HG02981 (cell line): ENCODE data around the gene BSG.

Source experiments
- ATAC-seq: cut with Tn5 transposase; IDR thresholded peaks from one replicate; pipeline ENCODE4 v1.9.1; 2021; ENCODE audit warnings: mild to moderate bottlenecking, moderate library complexity; ENCODE audit not compliant: unreplicated experiment

The BSG gene

DNA sequence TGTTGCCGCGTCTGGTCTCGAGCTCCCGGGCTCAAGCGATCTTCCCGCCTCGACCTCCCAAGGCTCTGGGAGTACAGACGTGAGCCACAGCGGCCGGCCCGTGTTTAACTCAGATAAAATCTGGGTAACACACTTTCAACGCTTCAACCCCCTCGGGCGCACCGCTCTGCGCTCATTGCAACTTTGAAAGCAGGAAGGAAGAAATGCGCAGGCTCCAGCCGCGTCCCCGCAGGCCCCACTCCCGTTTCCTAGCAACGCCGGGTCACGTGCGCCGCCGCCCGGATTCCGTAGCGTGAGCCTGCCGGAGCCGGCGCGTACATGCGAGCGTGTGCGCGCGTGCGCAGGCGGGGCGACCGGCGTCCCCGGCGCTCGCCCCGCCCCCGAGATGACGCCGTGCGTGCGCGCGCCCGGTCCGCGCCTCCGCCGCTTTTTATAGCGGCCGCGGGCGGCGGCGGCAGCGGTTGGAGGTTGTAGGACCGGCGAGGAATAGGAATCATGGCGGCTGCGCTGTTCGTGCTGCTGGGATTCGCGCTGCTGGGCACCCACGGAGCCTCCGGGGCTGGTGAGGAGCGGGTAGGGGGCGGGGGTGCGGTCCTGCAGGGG, at the start of gene BSG:
BSG (plus strand) TSS at position 457 of the 603 bp plus-strand sequence; CDS start at position 496, 39 bp downstream.
- ATAC-seq: peak; percentile 80

DNA sequence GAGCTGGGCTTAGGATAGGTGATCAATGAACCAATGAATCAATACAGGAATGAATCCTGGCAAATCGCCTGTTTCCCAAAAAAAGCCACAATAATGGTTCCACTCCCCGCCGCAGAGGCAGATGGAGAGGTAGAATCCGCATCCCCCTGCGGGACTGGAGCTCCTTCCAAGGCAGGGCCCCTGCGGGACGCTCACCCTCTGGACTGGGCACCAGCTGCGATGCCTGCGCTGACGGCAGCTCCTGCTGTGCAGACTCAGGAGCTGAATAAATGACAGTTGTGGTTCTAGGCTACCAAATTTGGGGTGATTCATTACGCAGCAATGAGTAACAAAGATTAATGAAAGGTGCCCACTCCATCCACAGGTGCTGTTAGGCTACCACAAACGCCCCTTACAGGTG, 49.7 kb upstream of the BSG start:
- no peak for ATAC-seq

DNA sequence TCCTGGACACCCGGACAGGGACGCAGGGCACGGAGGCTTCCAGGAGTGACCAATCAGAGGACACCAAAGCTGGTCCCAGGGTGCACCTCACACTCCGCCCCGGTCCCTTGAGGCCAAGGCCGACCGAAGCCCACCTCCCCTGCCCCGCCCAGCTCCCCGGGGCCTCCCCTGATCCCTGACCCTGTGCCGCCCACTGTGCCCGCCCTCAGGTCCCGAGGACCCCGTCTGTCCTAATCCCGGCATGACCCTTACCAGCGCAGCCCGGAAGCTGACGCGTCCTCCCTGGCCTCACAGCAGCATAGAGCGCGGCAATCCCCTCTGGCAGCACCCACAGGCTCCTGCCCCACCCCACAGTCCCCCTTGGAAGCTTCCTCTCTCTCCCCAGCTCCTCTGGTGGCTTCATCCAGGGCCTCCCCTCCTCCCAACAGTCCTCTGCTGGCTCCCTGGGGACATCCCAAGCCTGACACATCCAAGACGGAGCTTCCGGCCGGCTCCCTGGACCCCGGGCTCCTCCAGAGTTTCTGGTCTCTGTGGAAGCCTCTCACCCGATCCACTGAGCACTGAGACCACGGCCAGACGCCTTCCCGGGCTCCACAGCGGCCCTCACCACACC, 48.2 kb upstream of the BSG start:
- no peak for ATAC-seq

DNA sequence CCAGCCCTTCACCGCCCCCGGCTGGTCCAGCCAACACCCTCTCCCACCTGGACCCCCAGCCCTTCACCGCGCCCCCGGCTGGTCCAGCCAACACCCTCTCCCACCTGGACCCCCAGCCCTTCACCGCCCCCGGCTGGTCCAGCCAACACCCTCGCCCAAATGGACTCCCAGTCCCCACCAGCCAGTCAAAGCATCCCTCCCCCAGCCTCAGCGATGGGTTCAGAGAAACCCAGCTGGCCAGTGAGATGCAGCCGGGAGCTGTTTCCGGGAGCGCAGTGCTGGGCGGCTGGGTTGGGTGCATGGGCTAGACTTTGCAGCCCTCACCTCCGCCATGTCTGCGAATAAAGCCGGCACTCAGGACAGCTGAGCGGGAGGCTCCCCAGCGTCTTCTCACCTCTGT, 47.4 kb upstream of the BSG start:
- ATAC-seq: no peak

DNA sequence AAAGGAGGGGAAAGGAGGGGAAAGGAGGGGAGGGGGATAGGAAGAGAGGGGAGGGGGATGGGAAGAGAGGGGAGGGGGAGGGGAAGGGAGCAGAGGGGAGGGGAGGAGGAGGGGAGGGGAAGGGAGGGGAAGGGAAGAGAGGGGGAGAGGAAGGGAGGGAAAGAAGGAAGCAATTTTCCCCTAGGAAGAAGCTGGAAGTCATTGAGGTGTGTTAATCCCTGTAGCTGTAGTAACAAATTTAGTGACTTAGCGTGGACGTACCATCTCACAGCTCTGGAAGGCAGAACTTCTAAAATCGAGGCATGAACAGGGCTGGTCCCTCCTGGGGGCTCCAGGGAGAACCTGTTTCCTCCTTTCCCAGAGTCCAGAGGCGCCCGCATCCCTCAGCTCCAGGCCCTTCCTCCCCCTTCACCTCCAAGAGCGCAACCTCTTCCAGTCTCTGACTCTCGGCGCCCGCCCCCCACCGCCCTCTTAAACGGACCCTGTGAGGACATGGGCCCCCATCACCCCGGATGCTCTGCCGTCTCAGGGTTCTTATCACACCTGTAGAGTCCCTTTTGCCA, 46.5 kb upstream of the BSG start:
- ATAC-seq: no peak

DNA sequence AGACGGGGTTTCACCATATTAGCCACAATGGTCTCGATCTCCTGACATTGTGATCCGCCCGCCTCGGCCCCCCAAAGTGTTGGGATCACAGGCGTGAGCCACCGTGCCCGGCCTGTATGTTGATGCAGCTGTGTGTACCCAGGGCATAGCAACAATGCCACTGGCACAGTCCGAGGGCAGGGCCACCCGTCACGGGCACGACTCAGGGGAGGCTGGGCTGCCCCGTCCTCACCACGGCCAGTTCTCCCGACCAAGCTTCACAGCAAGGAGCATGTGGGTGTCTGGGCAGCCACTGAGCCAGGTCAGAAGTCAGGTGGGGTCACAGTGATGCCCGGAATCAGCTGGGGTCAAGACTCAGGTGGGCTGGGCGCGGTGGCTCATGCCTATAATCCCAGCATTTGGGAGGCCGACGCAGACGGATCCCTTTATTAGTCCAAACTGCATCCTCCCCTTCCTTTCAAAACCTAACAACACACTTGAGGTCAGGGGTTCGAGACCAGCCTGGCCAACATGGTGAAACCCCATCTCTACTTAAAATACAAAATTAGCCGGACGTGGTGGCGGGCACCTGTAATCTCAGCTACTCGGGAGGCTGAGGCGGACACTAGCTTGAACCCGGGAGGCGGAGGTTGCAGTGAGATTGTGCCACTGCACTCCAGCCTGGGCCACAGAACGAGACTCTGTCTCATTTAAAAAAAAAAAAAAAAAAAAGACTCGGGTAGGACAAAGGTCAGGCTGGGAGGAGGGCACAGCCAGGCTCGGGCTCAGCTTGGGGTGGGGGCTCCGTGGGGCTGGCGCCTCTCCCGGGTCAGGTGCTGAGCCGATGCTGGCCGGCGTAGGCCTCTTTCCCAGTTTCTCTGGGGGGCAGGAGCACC, 42.0 kb upstream of the BSG start:
- ATAC-seq: no peak

DNA sequence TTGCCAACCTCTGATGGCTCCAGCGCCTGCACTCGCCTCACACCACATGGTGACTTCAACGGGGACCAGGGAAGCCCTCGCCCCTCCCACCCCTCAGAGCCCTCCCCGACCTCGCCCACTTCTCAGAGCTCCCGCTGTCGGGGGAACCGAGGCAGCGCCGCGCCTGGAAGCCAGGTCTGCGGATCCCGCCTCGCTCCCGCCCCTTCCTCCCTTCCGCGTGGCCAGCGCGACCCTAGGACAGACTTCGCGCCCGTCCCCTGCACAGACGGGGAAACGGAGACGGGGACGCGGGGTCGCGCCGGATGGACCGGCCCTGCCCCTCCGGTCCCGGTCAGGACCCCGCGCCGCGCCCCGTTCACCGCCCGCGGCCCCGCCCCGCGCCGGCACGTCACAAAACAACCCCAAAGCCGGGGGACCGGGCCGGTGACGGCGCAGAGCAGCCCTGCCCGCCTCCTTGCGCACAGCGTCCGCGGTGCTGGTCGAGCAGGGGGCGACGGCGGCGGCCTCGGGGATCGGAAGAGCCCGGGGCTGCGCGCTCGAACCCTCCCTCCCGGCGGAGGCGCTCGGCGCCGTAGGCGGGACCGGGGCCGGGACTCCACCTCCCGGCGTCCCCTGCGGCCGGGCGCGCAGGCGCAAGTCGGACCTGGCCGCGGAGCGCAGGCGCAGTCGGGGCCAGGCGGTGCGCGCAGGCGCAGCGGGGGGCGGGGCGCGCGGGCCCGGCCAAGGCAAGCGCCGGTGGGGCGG, 41.2 kb upstream of the BSG start:
- ATAC-seq: peak; percentile 56

DNA sequence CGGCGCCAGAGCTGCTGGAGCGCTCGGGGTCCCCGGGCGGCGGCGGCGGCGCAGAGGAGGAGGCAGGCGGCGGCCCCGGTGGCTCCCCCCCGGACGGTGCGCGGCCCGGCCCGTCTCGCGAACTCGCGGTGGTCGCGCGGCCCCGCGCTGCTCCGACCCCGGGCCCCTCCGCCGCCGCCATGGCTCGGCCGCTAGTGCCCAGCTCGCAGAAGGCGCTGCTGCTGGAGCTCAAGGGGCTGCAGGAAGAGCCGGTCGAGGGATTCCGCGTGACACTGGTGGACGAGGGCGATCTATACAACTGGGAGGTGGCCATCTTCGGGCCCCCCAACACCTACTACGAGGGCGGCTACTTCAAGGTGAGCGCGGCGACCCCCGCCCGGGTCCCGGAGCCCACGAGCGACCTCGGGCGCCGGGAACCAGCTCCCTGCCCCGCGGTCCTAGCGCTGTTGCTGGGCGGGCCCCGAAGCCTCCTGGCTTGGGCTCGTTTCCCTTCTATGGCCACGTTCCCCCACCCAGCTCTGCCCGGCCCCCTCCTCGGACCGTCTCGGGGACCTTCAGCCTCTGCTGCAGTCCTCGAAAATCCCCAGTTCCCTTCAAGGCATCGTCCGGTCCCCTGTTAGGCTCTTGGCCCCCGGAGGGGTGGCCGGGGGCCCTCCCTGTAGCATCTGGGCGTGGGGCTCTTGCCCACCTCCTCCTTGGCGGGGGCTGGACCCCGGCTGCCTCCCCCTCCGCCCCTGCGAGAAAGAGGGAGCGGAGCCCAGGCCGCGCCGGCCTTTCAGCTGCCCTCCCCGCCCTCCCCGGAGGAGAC, 40.4 kb upstream of the BSG start, which contains the start of gene CDC34:
CDC34 (plus strand) TSS at position 8 of the 808 bp plus-strand sequence; CDS start at position 180, 172 bp downstream.
- peak; percentile 22 for ATAC-seq

DNA sequence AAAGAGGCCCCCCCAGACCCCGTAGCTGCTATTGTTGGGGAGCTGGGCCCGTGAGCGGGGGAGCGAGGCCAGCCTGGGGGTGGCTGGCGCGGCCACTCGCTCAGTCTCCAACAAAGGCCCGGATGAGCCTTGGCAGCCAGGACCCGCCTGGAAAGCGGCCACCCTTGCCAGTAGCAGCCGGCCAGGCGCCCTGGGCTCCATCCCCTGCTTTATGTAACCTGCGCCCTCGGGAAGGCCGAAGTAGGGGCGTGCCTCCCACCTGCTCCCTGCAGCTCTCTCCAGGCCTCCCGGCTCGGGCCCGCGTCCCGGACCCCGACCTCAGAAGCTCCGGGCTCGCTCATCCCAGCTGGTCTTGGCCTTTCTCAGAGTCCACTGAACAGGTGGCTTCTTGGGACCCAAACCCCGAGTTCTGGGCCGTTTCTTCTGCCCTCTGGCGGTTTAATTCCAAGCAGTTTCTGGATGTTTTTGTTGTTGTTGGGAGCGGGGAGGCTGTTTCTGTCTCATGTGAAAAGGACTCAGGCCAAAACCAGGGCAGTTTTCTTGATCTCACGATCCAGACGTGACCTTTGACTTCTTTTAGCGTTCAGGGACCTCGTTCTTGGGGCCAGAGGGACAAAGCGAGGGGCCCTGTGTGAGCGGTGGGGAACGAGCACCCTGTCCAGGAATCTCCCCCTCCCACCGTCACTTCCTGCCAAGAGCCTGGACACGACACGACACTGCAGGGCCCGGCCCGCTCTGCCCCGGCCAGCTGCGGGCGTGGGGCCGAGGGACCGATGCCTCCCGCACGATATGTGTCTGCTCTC, 39.6 kb upstream of the BSG start:
- no peak for ATAC-seq

DNA sequence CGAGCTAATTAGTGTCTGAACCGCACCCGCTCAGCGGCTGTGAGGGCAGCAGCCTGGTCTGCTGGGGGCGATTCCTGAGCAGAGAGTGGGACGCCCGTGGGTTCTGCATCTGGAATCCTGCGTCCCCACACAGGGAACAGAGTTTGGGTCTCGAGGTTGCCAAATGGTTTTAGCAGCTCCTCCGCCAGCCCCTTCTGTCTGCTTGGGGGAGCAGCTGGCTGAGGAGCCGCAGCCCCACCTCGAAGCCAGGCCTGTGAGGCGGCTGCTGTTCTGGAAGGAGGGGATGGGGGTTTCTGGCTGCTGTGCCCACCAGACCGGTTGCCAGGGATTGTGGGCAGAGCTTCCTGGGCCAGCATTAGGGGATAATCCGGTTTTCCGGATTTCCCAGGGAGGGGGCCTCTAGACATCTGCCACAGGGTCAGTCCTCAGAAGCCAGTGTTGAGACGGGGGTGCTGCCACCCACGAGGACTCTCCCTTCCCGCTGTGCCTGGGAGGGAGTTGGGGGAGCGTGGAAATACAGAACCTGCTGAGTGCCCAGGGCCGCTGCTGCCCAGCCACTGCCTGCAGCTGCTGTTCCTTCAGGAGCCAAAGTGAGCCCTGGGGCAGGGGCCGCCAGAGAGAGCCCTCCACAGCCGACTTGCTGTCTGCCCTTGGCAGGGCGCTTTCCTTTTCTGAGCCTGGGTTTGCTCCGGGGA, 38.9 kb upstream of the BSG start:
- ATAC-seq: no peak

DNA sequence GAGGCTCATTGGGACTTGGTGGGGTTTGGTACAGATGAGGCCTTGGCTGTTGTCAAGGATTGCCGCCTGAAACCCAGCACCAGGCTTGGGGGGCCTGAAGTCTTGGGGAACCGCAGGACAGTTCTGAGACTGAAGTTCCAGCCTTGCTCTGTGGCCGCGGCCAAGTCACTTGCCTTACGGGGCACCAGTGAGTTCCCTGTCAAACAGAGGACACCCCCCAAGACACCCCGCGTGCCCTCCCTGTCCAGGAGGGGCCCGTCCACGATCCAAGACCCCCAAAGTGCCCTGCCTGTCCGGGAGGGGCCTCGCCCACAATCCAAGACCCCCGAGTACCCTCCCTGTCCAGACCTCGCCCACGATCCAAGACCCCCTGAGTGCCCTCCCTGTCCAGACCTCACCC, 38.3 kb upstream of the BSG start:
- ATAC-seq: no peak

DNA sequence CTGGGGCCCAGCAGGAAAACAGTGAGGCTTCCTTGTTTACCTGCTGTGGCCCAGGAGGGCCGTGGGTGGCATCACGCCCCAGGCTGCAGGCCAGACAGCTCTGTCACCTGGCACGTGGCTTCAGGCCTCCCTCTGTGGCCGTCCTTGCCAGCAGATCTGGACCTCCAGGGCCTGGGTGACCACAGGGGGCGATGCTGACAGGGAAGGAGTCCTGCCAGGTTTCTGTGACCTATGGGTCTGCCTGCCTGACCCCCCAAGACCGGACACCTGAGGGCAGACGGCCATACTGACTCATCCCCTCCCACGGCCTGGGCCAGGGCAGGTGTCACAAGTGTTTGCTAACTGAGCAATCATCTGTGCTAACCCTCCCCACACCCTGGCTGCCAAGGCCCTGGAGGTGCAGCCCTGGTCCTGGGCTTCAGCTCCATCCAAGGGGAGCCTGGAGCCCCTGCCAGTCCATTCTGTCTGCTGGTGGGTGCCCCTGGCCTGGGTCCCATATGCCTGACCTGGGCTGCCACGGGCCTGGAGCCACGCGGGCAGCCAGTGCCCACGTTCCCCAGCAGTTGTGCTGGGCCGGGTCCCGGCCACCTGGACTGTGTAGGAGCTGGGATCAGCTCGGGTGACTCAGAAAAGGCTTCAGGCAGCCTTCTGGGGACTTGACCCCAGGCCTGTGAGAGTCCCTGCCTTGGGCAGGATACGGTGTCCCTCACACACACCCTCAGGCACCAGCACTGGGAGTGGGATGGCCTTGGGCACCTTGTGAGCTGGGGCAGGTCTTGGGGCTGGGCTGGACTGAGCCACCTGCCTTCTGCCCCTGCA, 37.2 kb upstream of the BSG start:
- ATAC-seq: no peak

DNA sequence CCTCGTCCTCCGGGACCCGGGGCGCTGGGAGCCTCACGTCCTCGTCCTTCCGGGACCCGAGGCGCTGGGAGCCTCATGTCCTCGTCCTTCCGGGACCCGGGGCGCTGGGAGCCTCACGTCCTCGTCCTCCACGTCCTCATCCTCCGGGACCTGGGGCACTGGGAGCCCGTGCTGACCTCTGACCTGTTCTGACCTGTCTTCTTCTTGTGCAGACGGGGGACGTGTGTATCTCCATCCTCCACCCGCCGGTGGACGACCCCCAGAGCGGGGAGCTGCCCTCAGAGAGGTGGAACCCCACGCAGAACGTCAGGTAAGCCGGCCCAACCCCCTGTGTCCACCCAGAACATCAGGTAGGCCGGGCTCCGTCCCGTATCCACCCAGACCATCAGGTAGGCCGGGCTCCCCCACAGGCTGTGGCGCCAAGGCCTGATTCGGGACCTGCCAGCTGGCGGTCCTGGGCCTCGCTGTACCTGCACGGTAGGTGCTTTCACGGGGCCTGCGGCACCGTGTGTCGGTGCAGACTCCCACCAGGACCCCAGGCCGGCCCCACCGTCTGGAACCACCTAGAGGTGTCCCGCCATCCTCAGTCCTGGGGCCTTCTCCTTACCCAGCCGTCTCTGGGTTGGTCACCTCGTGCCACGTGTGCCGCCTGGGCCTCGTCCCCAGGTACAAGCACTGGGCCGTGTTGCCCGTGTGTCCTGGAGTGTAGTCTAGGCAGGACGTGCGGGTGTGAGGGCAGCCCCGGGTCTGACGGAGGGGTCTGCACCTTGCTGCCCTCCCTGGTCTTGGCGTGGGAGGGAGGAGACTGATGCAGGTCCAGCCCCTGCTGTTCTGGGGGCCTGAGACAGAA, 36.1 kb upstream of the BSG start:
- no peak for ATAC-seq

DNA sequence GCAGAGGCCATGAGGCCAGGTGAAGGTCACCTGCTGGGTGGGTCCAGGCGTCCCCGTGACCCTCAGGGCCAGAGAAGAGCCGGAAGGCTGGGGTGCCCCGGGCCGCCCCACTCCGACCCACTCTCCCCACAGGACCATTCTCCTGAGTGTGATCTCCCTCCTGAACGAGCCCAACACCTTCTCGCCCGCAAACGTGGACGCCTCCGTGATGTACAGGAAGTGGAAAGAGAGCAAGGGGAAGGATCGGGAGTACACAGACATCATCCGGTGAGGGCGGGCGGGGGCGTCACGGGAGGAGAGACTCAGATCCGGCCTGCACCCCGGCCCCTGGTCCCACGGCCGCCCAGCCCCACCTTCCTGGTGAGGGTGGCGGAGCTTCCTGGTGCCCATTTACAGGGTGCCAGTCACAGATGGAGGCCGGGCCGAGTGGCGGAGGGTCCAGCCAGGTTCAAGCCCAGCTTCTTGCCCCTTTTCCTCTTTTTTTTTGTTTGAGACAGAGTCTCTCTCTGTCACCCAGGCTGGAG, 35.5 kb upstream of the BSG start:
- no peak for ATAC-seq

DNA sequence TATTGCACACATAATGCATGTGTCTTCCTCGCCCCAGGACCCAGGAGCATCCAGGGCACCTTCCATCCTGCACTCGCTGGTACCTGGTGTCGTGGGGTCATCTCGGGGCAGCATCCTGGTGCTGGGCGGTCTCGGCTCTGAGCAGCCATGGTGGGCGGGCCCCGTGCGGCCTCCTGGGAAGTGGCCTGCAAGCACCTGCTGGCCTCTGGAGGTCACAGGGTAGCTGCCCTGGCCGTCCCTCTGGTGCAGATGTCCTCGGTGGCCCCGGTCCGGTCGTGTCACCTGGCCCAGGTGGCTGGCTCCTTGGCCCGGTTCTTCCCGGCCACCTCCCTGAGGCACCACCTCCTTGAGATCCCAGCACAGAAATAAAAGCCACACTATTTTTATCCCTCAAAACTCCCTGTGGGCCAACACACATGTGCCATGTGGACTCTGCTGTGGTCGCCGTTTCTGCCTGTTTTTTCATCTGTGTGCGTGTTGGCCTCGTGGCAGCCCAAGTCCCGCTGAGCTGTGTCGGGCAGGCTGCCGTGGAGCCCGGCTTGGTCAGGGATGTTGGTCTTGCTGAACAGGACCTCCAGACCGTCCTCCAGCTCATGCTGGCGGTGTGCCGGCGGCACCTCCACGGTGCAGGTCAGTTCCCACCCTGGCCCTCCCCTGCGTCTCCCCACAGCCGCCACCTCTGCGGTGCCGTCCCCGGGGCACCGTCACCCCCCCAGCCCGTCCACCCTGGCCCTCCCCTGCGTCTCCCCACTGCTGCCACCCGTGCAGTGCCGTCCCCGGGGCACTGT, 33.6 kb upstream of the BSG start:
- ATAC-seq: no peak
